ENCODE measurements around the gene AGTRAP.

DNA sequence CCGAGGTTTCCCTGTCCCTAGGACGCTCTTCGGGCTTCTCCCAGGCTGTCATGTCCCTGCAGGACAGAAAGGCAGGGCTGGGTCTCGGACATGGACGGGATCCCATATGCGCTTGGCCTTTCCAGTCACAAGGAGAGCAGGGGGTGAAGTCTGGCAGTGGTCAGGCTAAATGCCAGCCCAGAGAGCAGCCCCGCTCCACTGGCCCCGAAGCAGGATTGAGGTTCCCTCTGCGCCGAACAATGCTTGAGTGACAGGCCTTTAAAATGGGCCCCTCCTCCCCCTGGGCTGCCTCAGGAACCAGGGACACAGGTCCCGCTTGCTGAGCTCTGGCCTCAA is 31.8 kb upstream of the AGTRAP start:
- TF ChIP-seq, protein P1, sequence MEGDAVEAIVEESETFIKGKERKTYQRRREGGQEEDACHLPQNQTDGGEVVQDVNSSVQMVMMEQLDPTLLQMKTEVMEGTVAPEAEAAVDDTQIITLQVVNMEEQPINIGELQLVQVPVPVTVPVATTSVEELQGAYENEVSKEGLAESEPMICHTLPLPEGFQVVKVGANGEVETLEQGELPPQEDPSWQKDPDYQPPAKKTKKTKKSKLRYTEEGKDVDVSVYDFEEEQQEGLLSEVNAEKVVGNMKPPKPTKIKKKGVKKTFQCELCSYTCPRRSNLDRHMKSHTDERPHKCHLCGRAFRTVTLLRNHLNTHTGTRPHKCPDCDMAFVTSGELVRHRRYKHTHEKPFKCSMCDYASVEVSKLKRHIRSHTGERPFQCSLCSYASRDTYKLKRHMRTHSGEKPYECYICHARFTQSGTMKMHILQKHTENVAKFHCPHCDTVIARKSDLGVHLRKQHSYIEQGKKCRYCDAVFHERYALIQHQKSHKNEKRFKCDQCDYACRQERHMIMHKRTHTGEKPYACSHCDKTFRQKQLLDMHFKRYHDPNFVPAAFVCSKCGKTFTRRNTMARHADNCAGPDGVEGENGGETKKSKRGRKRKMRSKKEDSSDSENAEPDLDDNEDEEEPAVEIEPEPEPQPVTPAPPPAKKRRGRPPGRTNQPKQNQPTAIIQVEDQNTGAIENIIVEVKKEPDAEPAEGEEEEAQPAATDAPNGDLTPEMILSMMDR (IDR thresholded peaks at IDR 0.05; ENCODE audit: extremely low read depth in 1 of 2, insufficient read depth in 1 of 2, low read depth in 1 of 2, low read length in 2 of 2) = no peak
- TF ChIP-seq JUN (IDR thresholded peaks at IDR 0.05; ENCODE audit: borderline replicate concordance, insufficient read depth, insufficient read length, low read depth) (no peak), POLR2A (IDR thresholded peaks at IDR 0.05; ENCODE audit: low read depth, low read length) (no peak), EZH2 (IDR thresholded peaks at IDR 0.05; ENCODE audit: borderline replicate concordance, low read depth, low read length, severe bottlenecking) (no peak), POLR2AphosphoS5 (IDR thresholded peaks at IDR 0.05; ENCODE audit: insufficient read depth, low read depth, low read length) (no peak), MAX (IDR thresholded peaks at IDR 0.05; ENCODE audit: insufficient read depth, insufficient read length) (no peak), MYC (IDR thresholded peaks at IDR 0.05; ENCODE audit: low read depth, low read length) (no peak), FOS (IDR thresholded peaks at IDR 0.05; ENCODE audit: borderline replicate concordance, insufficient read depth, low read length) (no peak)
